H1 (cell line): Measurements from ENCODE around the gene GPC6. TPM values are rescaled to one million over a fixed set of nuclear protein-coding genes. Genes with fewer than 3 reads are reported as not detected.

Source experiments
- CTCF ChIA-PET: fragments of 300-600 bp; sonication (Branson Sonifier 250); formaldehyde crosslinking; loops from one replicate; lab custom pipeline; 2021; ENCODE audit not compliant: partially characterized antibody; lab: Charles Lee
- POLR2A ChIA-PET: fragments of 300-600 bp; sonication (Branson Sonifier 250); formaldehyde crosslinking; loops from one replicate; lab custom pipeline; 2021; ENCODE audit warnings: inconsistent platforms; ENCODE audit not compliant: partially characterized antibody; lab: Charles Lee
- DNase-seq, 2 experiments: peaks; one replicate each; pipeline versions ENCODE4 v3.0.0 to v3.0.0-alpha.2; 2010 to 2022; ENCODE audit warnings: low spot score in 2 of 2, low read depth in 1 of 2, mixed read lengths in 1 of 2
- FAIRE-seq: peaks from 2 replicates; lab custom pipeline; 2011; peaks lifted over from hg19 to GRCh38; lab: Jason Lieb, UNC
- H2AFZ ChIP-seq: 2 replicates; pipeline ENCODE4 v1.8.1; 2012; ENCODE audit warnings: low read length, inconsistent platforms
- H2AK5ac ChIP-seq: 2 replicates; pipeline ENCODE4 v1.6.1; 2013; ENCODE audit warnings: low read depth, low read length
- H2BK120ac ChIP-seq: replicated peaks from 2 replicates; pipeline ENCODE3; 2013; ENCODE audit warnings: low read depth, low read length, inconsistent platforms
- H2BK12ac ChIP-seq: 2 replicates; pipeline ENCODE4 v1.6.1; 2013; ENCODE audit warnings: low read depth, low read length
- H2BK15ac ChIP-seq: 2 replicates; pipeline ENCODE4 v1.6.1; 2013; ENCODE audit warnings: low read length
- H2BK20ac ChIP-seq: 2 replicates; pipeline ENCODE4 v1.6.1; 2013; ENCODE audit warnings: low read length
- H2BK5ac ChIP-seq: 2 replicates; pipeline ENCODE4 v1.6.1; 2013; ENCODE audit warnings: low read depth, low read length
- H3K14ac ChIP-seq: 2 replicates; pipeline ENCODE4 v1.6.1; 2013; ENCODE audit warnings: inconsistent platforms; ENCODE audit not compliant: insufficient read length
- H3K18ac ChIP-seq: 2 replicates; pipeline ENCODE4 v1.6.1; 2013; ENCODE audit warnings: low read length; ENCODE audit errors: extremely low read depth
- H3K23ac ChIP-seq: 2 replicates; pipeline ENCODE4 v1.6.1; 2013; ENCODE audit warnings: inconsistent platforms; ENCODE audit not compliant: insufficient read length
- H3K23me2 ChIP-seq: 2 replicates; pipeline ENCODE4 v1.6.1; 2013; ENCODE audit warnings: low read depth, low read length
- H3K27ac ChIP-seq: 2 replicates; pipeline ENCODE4 v1.6.1; 2011; ENCODE audit warnings: low read depth, low read length, inconsistent platforms
- H3K27me3 ChIP-seq, 4 experiments: replicated peaks in 1 of 4; 1 replicate in 1 of 4; 2 replicates in 3 of 4; pipeline versions ENCODE4 v1.6.1 to v1.8.1; 2011 to 2013; ENCODE audit warnings: low read length in 3 of 4, mild to moderate bottlenecking in 3 of 4, inconsistent platforms in 2 of 4, mixed read lengths in 2 of 4, moderate library complexity in 1 of 4; ENCODE audit not compliant: control insufficient read depth in 3 of 4, insufficient read depth in 3 of 4; ENCODE audit errors: extremely low read depth in 1 of 4
- H3K36me3 ChIP-seq, 4 experiments: 2 replicates each; pipeline versions ENCODE4 v1.6.1 to v1.8.1; 2011 to 2013; ENCODE audit warnings: mild to moderate bottlenecking in 4 of 4, low read length in 3 of 4, moderate library complexity in 2 of 4, control low read depth in 1 of 4, inconsistent platforms in 1 of 4; ENCODE audit not compliant: insufficient read depth in 4 of 4, control insufficient read depth in 2 of 4
- H3K4ac ChIP-seq: replicated peaks from 2 replicates; pipeline ENCODE3; 2013; ENCODE audit warnings: low read length, low read depth, mixed read lengths, inconsistent platforms; ENCODE audit not compliant: insufficient read length
- H3K4me1 ChIP-seq, 4 experiments: replicated peaks in 1 of 4; 1 replicate in 1 of 4; 2 replicates in 3 of 4; pipeline versions ENCODE4 v1.6.1 to v1.8.1; 2011 to 2013; ENCODE audit warnings: low read length in 3 of 4, inconsistent platforms in 2 of 4, mixed read lengths in 1 of 4; ENCODE audit not compliant: insufficient read depth in 4 of 4, control insufficient read depth in 3 of 4
- H3K4me2 ChIP-seq, 2 experiments: 2 replicates each; pipeline versions ENCODE4 v1.6.1 to v1.8.1; 2011 to 2013; ENCODE audit warnings: low read depth in 2 of 2, low read length in 2 of 2, control low read depth in 1 of 2, inconsistent platforms in 1 of 2, mild to moderate bottlenecking in 1 of 2; ENCODE audit not compliant: insufficient read depth in 1 of 2
- H3K4me3 ChIP-seq, 4 experiments: fragments of 200-600, 300-600 bp in 1 of 4; sonication (generic), shearing (Covaris generic), sonication (Bioruptor Twin) in 1 of 4; 2 replicates each; pipeline versions ENCODE4 v1.5.1 to v1.8.1; 2011 to 2016; ENCODE audit warnings: low read length in 4 of 4, low read depth in 3 of 4, control low read depth in 2 of 4, inconsistent platforms in 2 of 4, mild to moderate bottlenecking in 2 of 4, mixed read lengths in 1 of 4, moderate library complexity in 1 of 4; ENCODE audit not compliant: insufficient read depth in 2 of 4; ENCODE audit errors: extremely low read depth in 1 of 4
- H3K56ac ChIP-seq: replicated peaks from 2 replicates; pipeline ENCODE3; 2013; ENCODE audit warnings: low read depth, mild to moderate bottlenecking, mixed read lengths, low read length, inconsistent platforms; ENCODE audit not compliant: insufficient read length
- H3K79me1 ChIP-seq: 2 replicates; pipeline ENCODE4 v1.6.1; 2013; ENCODE audit warnings: low read depth, low read length, control low read depth
- H3K79me2 ChIP-seq, 2 experiments: 2 replicates each; pipeline versions ENCODE4 v1.6.1 to v1.8.1; 2012 to 2013; ENCODE audit warnings: low read length in 2 of 2, mild to moderate bottlenecking in 2 of 2, inconsistent platforms in 1 of 2; ENCODE audit not compliant: insufficient read depth in 2 of 2, control insufficient read depth in 1 of 2
- H3K9ac ChIP-seq, 4 experiments: replicated peaks in 1 of 4; 1 replicate in 1 of 4; 2 replicates in 3 of 4; pipeline versions ENCODE4 v1.6.1 to v1.8.1; 2011 to 2013; ENCODE audit warnings: low read depth in 3 of 4, low read length in 3 of 4, control low read depth in 2 of 4, mild to moderate bottlenecking in 2 of 4, moderate library complexity in 2 of 4, inconsistent platforms in 1 of 4; ENCODE audit errors: extremely low read depth in 1 of 4
- H3K9me3 ChIP-seq, 2 experiments: 2 replicates each; pipeline versions ENCODE4 v1.6.1 to v1.8.1; 2012 to 2013; ENCODE audit warnings: mild to moderate bottlenecking in 2 of 2, moderate library complexity in 2 of 2, control low read depth in 1 of 2, inconsistent platforms in 1 of 2, low read depth in 1 of 2, low read length in 1 of 2, mixed read lengths in 1 of 2; ENCODE audit not compliant: insufficient read depth in 2 of 2
- H4K20me1 ChIP-seq, 2 experiments: replicated peaks in 1 of 2; 2 replicates each; pipeline versions ENCODE3 to v1.8.1; 2011 to 2013; ENCODE audit warnings: inconsistent platforms in 2 of 2, low read length in 2 of 2, mild to moderate bottlenecking in 1 of 2; ENCODE audit not compliant: insufficient read depth in 2 of 2, control insufficient read depth in 1 of 2
- H4K5ac ChIP-seq: 2 replicates; pipeline ENCODE4 v1.6.1; 2013; ENCODE audit warnings: low read length, low read depth, mixed read lengths, inconsistent platforms; ENCODE audit not compliant: insufficient read length
- H4K8ac ChIP-seq: 2 replicates; pipeline ENCODE4 v1.8.0; 2013; ENCODE audit warnings: mild to moderate bottlenecking, moderate library complexity, low read length, inconsistent platforms; ENCODE audit not compliant: insufficient read depth; ENCODE audit errors: extremely low read depth
- H4K91ac ChIP-seq: replicated peaks from 2 replicates; pipeline ENCODE3; 2013; ENCODE audit warnings: low read length, mixed read lengths, inconsistent platforms; ENCODE audit not compliant: insufficient read length
- ATF3 ChIP-seq: IDR thresholded peaks from 2 replicates; pipeline ENCODE4 v1.6.1; 2011; ENCODE audit warnings: low read depth, mild to moderate bottlenecking, low read length; ENCODE audit not compliant: insufficient read depth
- CBX5 ChIP-seq: fragments of 300-800, 300-1000 bp; sonication (generic); IDR thresholded peaks from 2 replicates; pipeline ENCODE4 v1.7.1; 2016; ENCODE audit warnings: antibody characterized with exemption, low read length, low read depth
- CBX8 ChIP-seq: fragments of 300-800, 300-1000 bp; sonication (generic); IDR thresholded peaks from 2 replicates; pipeline ENCODE4 v1.7.1; 2016; ENCODE audit warnings: low read depth, low read length, borderline replicate concordance
- CEBPB ChIP-seq: IDR thresholded peaks from 2 replicates; pipeline ENCODE4 v1.6.1; 2012; ENCODE audit warnings: low read depth, low read length
- EZH2 ChIP-seq: fragments of 200-600 bp; sonication (generic); IDR thresholded peaks from 2 replicates; pipeline ENCODE4 v1.7.1; 2012; ENCODE audit warnings: low read depth, mild to moderate bottlenecking, moderate library complexity, low read length, inconsistent platforms; ENCODE audit not compliant: severe bottlenecking
- GTF2F1 ChIP-seq: IDR thresholded peaks from 2 replicates; pipeline ENCODE4 v1.6.1; 2012; ENCODE audit warnings: low read depth, low read length, improper control_type of control experiment, borderline replicate concordance
- HDAC2 ChIP-seq, 2 experiments: fragments of 300-600 bp in 1 of 2; sonication (generic) in 1 of 2; IDR thresholded peaks; 2 replicates each; pipeline ENCODE4 v1.6.1; 2011 to 2012; ENCODE audit warnings: low read depth in 2 of 2, low read length in 2 of 2, mild to moderate bottlenecking in 2 of 2, moderate library complexity in 2 of 2, borderline replicate concordance in 1 of 2, inconsistent platforms in 1 of 2
- HDAC6 ChIP-seq: IDR thresholded peaks from one replicate; pipeline ENCODE4 v1.7.1; 2012; ENCODE audit warnings: low read depth, mild to moderate bottlenecking, inconsistent platforms, low read length, moderate library complexity
- JUND ChIP-seq: IDR thresholded peaks from 2 replicates; pipeline ENCODE4 v1.6.1; 2011; ENCODE audit warnings: mild to moderate bottlenecking, improper control_type of control experiment, low read length
- POLR2A ChIP-seq, 2 experiments: IDR thresholded peaks; 1 replicate in 1 of 2; 2 replicates in 1 of 2; pipeline ENCODE4 v1.6.1; 2011; ENCODE audit warnings: low read depth in 2 of 2, low read length in 2 of 2, mild to moderate bottlenecking in 2 of 2; ENCODE audit errors: control extremely low read depth in 1 of 2
- POLR2AphosphoS5 ChIP-seq: IDR thresholded peaks from 2 replicates; pipeline ENCODE4 v1.6.1; 2011; ENCODE audit warnings: low read depth, low read length
- SIX5 ChIP-seq: IDR thresholded peaks from 2 replicates; pipeline ENCODE4 v1.6.1; 2011; ENCODE audit warnings: mild to moderate bottlenecking, low read depth, low read length
- SP1 ChIP-seq: IDR thresholded peaks from 2 replicates; pipeline ENCODE4 v1.6.1; 2011; ENCODE audit warnings: low read depth, low read length
- TBP ChIP-seq: IDR thresholded peaks from 2 replicates; pipeline ENCODE4 v1.6.1; 2011; ENCODE audit warnings: low read depth, low read length, improper control_type of control experiment
- TCF12 ChIP-seq: IDR thresholded peaks from 2 replicates; pipeline ENCODE4 v1.6.1; 2011; ENCODE audit warnings: low read depth, mild to moderate bottlenecking, low read length
- WGBS, 2 experiments: shearing (Covaris generic) in 1 of 2; methylation state at CpG; one replicate each; pipeline versions ENCODE4 v1.1.6 to v1.1.7; 2013 to 2015; ENCODE audit warnings: low lambda C conversion rate in 2 of 2, mixed read lengths in 2 of 2, inconsistent platforms in 1 of 2, low coverage in 1 of 2, missing lambda C conversion rate in 1 of 2; ENCODE audit not compliant: insufficient replicate concordance in 2 of 2, insufficient coverage in 1 of 2, insufficient read length in 1 of 2; ENCODE audit errors: extremely low coverage in 1 of 2, missing lambda C conversion rate in 1 of 2; 5-methylcytosine and 5-hydroxymethylcytosine counted together
- polyA plus RNA-seq, 7 experiments: library from polyadenylated mRNA; depleted of rRNA in 3 of 7; stranded (reverse) in 5 of 7; unstranded in 2 of 7; fragments of >200 nt in 5 of 7; fragments of 200-250 nt in 2 of 7; gene quantifications; 1 replicate in 5 of 7; 2 replicates in 1 of 7; 4 replicates in 1 of 7; pipeline versions ENCODE4 v1.2.1 to v1.2.3, GENCODE V29; 2011 to 2013; ENCODE audit warnings: missing spikeins in 2 of 7, mixed read lengths in 2 of 7
- total RNA-seq: library from RNA; stranded (reverse); fragmentation: NEBNext Ultra II Directional; extraction: Animal tissue kit (Norgen Biotek cat#: 25700); gene quantifications from 2 replicates; pipeline ENCODE4 v1.2.1, GENCODE V29; 2021

The GPC6 gene
- total and polyA plus RNA-seq, 2 of the 8 experiments (the other 6 are each of a cell fraction or from before 2014, with no cell fraction given): 5.4 to 12.0 TPM

DNA sequence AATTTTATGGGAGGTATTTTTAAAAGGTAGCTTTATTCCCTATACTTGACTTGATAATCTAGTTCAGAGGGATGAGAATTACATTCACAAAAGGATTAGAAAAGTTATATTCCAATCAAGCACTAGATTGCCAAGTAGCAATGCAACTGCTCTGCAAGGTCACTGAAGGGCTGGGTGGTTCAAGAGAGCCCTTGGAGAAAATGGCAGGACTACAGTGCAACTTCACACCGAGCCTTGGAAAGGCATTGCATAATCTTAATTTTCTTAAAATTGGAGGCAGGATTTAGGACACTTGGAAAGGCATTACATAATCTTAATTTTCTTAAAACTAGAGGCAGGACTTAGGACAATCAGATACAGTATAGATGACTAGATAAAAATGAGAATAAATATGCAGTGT is 936.9 kb downstream of the GPC6 start:
- no peaks in the 10 kb centered on the region for H3K79me2 ChIP-seq
- FAIRE-seq (no peak), DNase-seq (no peak)
- no peak overlapping the region for H2AK5ac ChIP-seq
- no peak overlapping the region for H2BK20ac ChIP-seq
- H2BK15ac ChIP-seq: no peak overlapping the region
- H3K18ac ChIP-seq: no peak overlapping the region
- H3K4ac ChIP-seq: no peak overlapping the region
- no peak overlapping the region for H3K14ac ChIP-seq
- no peaks in the 10 kb centered on the region for H4K20me1 ChIP-seq
- no peaks in the 10 kb centered on the region for H3K9me3 ChIP-seq
- ChIA-PET POLR2A (no interaction called here), CTCF (interaction anchor here (0.5 kb wide), 1 partner anchor 1092 kb away, joined by 3 read pairs; no protein-coding TSS in a partner anchor)
- no peak overlapping the region for H3K23ac ChIP-seq
- WGBS, 2 experiments: 94% methylated on average over 1 of the region's 1 CpG; no CpG with 5 or more reads in 1 of the 2 experiments
- no peak overlapping the region for H2BK120ac ChIP-seq
- H2BK5ac ChIP-seq: no peak overlapping the region
- H3K36me3 ChIP-seq: no peaks in the 10 kb centered on the region
- no peak overlapping the region for H4K5ac ChIP-seq
- no peaks in the 10 kb centered on the region; a peak in 1 of 7 replicates for H3K27me3 ChIP-seq
- no peak overlapping the region for H3K4me3 ChIP-seq
- H3K27ac ChIP-seq: no peak overlapping the region
- H2BK12ac ChIP-seq: no peak overlapping the region
- no peak overlapping the region for H3K9ac ChIP-seq
- H3K4me2 ChIP-seq: no peak overlapping the region
- H4K8ac ChIP-seq: no peak overlapping the region
- H4K91ac ChIP-seq: no peak overlapping the region
- H2AFZ ChIP-seq: no peak overlapping the region
- H3K56ac ChIP-seq: no peak overlapping the region
- H3K79me1 ChIP-seq: no peaks in the 10 kb centered on the region
- H3K4me1 ChIP-seq: no peaks in the 10 kb centered on the region
- no peaks in the 10 kb centered on the region for H3K23me2 ChIP-seq
- TF ChIP-seq ATF3 (no peak), SIX5 (no peak), SP1 (no peak), JUND (no peak), EZH2 (no peak), POLR2AphosphoS5 (no peak), CBX8 (no peak), HDAC6 (no peak), GTF2F1 (no peak), CEBPB (no peak), TCF12 (no peak), HDAC2 (IDR thresholded peaks at IDR 0.05; ENCODE audit: borderline replicate concordance in 1 of 2, low read depth in 2 of 2, low read length in 2 of 2) (no peak), TBP (no peak), POLR2A (IDR thresholded peaks at IDR 0.05; ENCODE audit: control extremely low read depth in 1 of 2, low read depth in 2 of 2, low read length in 2 of 2) (no peak), CBX5 (no peak)
